Measurements from ENCODE around the gene DOK6. TPM values are rescaled to one million over a fixed set of nuclear protein-coding genes. Genes with fewer than 3 reads are reported as not detected.

The DOK6 gene
- polyA plus RNA-seq, 1 donor, result 21.8 TPM

DNA sequence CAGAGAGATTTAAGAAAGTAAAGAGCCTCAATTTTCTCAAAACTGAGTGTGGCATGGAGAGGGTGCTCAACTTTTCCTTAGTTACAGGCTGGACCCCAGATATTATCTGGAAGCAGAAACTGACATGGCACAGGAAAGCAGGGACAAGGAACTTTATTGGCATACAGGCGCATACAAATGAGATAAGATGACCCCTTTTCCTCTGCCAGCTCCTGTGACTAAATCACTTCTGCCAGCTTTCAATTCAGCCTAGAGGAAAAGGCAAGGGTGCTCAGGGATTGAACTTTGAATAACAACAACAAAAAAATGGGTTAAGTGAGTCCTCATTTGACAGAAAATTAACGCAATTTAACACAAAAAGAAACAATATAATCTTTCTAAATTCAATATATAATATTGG is 284.1 kb downstream of the DOK6 start:
- DNase-seq, result no peak

DNA sequence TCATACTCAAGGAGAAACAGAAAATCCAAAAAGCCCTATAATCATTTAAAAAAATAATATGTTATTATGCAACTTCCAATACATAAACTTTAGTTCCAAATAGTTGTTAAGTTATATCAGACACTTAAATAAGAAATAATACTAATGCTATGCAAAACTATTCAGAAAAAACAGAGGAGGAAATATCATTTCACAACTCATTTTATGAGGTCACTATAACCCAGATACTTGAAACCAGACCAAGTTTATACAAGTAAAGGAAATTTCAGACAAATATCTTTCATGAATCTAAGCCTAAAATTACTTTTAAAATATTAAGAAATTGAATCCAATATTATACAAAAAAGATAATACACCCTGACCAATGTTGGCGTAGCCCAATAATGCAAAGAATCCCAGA is 286.2 kb downstream of the DOK6 start:
- no peak for DNase-seq

GRCh38 chr18:69689121-69689759 is 288.6 kb downstream of the DOK6 start:
- no peak for DNase-seq

GRCh38 chr18:69691008-69691760 is 290.5 kb downstream of the DOK6 start:
- DNase-seq, result no peak

DNA sequence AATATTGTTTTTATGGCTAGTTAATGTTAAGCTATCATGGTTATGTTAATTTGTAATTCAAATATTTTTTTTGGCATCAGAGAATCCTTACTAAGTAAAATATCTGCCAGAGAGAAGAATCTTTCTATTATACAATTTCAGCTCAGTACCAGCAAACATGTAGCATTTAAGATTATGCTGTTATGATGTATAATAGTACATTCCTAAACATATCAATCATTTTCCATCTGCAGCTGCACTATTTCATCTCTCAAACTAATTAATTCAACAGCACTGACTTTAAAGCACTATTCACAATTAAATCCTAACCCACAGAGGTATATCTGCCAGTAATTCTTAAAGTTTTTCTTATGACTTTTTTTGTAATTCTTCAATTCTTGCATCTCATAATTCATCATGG is 296.4 kb downstream of the DOK6 start:
- DNase-seq, result no peak

- DNase-seq, result no peak
Measured at GRCh38 chr18:69697689-69698088, 297.0 kb downstream of the DOK6 start.

DNA sequence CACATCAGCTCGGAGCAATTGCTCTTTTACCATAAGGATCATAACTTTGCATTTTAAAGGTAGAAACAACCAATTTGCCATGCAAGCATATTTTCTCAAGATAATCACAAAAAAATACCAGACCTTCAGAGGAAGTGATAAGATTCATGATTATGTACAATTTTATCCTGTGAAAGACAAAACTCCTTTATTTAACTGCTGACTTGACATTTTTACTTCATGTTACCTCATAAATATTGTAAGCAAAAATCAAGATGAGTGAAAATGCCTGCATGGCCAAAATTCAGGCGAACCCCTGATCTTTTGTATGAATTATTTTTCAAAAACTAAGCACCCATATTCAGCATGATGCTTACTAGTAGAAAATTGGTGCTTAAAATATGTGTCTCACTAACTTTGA is 300.6 kb downstream of the DOK6 start:
- no peak for DNase-seq

DNA sequence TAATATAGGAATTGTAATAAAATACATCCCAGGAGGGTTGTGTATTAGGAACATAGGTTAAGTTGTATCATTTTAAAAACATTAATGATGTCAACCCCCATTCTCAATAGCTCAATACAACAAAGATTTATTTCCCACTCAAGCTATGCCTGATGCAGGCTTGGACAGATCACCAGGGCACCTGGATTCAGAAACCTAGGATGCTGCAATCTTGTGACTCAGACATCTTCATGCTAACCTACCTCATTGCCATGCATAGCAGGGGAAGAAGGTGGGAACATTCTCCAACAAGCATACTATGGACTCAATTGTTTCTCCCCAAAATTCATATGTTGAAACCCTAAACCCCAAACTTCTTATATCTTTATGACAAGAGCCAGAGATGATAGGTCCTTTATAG is 302.8 kb downstream of the DOK6 start:
- DNase-seq, result no peak

DNA sequence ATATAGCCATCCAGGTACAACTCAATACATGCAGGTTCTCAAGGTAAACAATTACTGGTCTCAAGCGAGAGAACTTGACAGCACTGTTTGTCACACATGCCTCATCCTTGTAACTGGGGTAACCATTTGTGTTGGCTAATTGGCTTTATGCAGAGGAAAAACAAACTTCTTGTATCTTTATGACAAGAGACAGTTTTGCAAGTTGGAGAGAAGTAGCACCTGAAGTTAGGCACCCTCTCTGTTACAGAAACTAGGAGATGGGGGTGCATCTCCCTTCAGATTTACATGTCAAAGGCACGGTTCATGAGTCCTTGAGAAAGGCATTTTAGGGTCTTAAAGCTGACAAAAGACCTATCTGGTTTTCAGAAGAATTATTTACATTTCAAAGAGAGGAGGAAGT is 305.3 kb downstream of the DOK6 start:
- no peak for DNase-seq

- DNase-seq, result no peak
Measured at GRCh38 chr18:69708844-69709243, 308.2 kb downstream of the DOK6 start.

- no peak for DNase-seq
Measured at GRCh38 chr18:69715191-69715795, 314.6 kb downstream of the DOK6 start.

GRCh38 chr18:69717586-69717985 is 316.9 kb downstream of the DOK6 start:
- no peak for DNase-seq

GRCh38 chr18:69718912-69719547 is 318.3 kb downstream of the DOK6 start:
- no peak for DNase-seq

GRCh38 chr18:69720422-69720821 is 319.7 kb downstream of the DOK6 start:
- no peak for DNase-seq

DNA sequence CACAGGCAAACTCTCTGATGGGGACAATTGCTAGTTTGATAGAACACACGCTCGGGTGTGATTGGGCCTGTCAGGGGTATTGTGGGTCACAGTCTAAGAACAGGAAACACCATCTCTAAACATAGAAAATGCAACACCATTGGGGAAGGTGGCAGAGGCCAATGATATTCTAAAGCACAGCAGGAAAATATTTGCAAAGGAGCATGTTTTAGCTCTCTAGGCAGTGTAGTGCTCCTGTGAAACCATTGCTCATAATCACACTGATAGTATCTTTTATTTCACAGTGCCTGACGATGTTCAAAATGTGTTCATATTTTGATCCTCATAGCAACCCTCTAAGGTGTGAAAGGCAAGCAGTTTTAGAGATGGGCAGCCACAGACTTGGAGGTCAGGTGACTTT is 322.7 kb downstream of the DOK6 start:
- no peak for DNase-seq

GRCh38 chr18:69725009-69725408 is 324.3 kb downstream of the DOK6 start:
- DNase-seq, result no peak

- DNase-seq, result no peak
Measured at GRCh38 chr18:69725855-69726508, 325.3 kb downstream of the DOK6 start.

DNA sequence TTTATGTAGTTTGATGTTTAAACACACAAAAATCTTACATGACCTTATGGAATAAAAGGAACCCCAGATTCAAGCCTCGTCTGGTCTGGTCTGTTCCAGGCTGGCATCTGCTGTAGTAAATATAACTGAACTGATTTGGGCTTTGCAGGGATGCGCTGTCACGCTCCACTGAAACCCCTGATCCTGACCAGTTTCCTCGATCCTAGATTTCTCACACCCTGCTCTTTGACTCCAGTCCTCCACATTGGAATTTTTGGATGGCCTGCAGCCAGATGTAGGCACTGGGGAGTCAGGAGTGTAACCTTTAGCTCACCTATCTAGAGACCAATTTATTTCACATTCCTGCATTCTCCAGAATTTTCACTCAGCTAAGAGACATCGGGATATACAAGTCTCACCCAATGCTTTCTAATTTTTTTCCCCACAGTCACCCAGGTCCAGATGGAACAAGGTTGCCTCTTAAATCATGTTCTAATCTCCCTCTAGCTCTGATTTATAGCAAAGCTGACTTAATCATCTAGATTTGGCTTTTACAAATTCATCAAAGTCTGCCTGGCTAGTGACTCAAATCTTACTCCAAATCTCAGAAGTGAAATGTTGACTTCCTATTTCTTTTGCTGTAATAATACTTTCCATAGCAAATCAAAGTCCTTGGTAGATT is 327.4 kb downstream of the DOK6 start:
- no peak for DNase-seq

- no peak for DNase-seq
Measured at GRCh38 chr18:69730664-69731063, 330.0 kb downstream of the DOK6 start.

- DNase-seq, result no peak
Measured at GRCh38 chr18:69734536-69734935, 333.8 kb downstream of the DOK6 start.

- no peak for DNase-seq
Measured at GRCh38 chr18:69736730-69737129, 336.0 kb downstream of the DOK6 start.

- DNase-seq, result no peak
Measured at GRCh38 chr18:69737851-69738250, 337.2 kb downstream of the DOK6 start.
